HG03520 (cell line): ENCODE results near the gene FBXO36.
A peak's percentile ranks its signal among the peaks of the same experiment; 100 is the strongest.
"Not testable (repeated sequence)": the region's sequence is repeated elsewhere in the genome, so short reads cannot be mapped to it uniquely, and the experiment has no call there.

Source experiments
- ATAC-seq: cut with Tn5 transposase; IDR thresholded peaks from one replicate; pipeline ENCODE4 v1.9.1; 2021; ENCODE audit warnings: mild to moderate bottlenecking, moderate library complexity; ENCODE audit not compliant: unreplicated experiment

FBXO36 gene, protein sequence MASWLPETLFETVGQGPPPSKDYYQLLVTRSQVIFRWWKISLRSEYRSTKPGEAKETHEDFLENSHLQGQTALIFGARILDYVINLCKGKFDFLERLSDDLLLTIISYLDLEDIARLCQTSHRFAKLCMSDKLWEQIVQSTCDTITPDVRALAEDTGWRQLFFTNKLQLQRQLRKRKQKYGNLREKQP

DNA sequence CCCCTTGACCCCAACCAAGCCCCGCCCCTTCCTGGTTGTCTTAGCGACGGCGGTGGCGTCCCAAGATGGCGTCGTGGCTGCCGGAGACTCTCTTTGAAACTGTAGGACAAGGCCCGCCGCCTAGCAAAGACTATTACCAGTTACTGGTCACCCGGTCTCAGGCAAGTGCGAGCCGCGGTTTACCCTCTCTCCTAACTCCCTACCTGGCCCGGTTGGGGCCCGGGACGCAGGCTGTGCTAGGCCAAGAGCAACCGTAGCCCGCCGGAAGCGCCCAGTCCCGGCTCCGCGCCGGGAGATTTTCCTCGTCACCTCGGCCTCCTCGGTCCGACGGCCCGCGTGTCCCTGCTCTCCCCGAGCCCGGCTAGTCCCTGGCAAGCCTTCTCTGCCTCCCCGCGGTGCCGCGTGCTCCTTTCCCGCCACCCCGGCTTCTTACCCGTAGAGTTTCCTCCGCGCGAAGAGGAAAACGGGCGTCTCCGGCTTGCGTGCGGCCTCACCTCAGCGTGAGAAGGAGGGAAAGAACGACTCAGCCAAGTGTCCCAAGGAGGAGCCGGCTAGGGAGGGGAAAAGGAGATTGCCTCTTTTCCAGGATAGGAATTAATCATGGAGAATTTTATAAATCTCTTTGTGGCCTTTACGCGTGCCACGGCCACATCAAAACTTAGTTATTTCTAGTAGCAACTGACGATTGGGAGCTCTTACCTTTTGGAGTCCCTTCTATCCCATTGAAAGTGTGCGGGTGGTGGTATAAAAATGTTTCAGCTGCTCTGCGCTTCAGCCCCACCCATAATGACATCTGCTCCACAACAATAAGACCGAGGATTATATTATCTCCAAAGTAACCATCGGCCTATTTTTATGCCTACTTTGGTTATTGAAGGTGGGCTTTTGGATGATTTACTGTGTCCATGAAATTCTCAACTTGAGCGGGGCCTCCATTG, at the start of gene FBXO36:
Gene FBXO36 (plus strand): TSS at position 55 of the 938 bp plus-strand sequence. CDS start 11 bp downstream, at position 66.
- peak; percentile 57 for ATAC-seq

DNA sequence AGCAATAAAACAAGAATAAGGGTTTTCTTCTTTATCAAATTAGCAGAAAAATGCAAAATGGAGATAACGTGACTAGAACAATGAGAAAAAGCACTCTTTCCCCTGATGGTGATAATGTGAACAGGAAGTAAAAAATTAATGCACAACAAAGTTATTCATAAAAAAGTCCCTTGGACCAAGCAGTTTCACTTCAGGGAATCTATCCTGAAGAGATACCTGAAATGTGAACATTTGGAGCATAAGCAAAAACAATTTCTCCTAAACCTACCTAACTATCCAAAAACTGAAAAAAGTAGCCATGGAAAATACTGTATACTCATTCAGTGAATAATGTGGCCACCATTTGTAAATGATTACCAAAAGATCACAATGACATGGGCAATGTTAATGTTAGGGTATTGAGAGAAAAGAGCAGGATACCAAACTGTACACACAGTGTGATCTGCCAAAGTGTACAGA, 49.2 kb upstream of the FBXO36 start:
- ATAC-seq: peak; percentile 69

- no peak for ATAC-seq
These were observed 47.7 kb upstream of the FBXO36 start for GRCh38 chr2:229874647-229875046.

- no peak for ATAC-seq
These were observed 46.8 kb upstream of the FBXO36 start for GRCh38 chr2:229875549-229875948.

GRCh38 chr2:229879191-229879950, 42.9 kb upstream of the FBXO36 start:
- no peak for ATAC-seq

- no peak for ATAC-seq
These were observed 41.3 kb upstream of the FBXO36 start for GRCh38 chr2:229880892-229881586.

GRCh38 chr2:229882583-229882982, 39.7 kb upstream of the FBXO36 start:
- ATAC-seq: no peak

- peak; percentile 69 for ATAC-seq
These were observed 37.3 kb upstream of the FBXO36 start for GRCh38 chr2:229884775-229885699.

GRCh38 chr2:229887441-229887840, 34.9 kb upstream of the FBXO36 start:
- no peak for ATAC-seq

DNA sequence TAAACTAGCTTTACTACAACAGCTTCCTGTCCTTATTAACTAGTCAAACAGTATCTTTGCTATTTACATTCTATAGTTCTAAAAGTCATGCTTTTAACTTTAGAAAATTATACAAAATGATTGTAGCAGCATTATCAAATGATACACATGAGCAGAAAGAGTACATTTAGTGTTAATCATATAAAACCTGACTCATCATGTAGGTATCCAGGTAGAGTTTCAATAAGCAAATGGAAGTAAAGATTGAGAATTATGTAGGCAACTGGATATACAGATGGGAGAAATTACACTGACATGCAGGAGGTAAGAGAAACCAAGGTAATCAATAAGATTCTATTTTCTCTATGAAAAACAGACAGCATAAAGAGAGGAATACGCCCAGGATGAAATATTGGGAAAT, 34.3 kb upstream of the FBXO36 start:
- ATAC-seq: no peak

- no peak for ATAC-seq
These were observed 33.3 kb upstream of the FBXO36 start for GRCh38 chr2:229889023-229889422.

DNA sequence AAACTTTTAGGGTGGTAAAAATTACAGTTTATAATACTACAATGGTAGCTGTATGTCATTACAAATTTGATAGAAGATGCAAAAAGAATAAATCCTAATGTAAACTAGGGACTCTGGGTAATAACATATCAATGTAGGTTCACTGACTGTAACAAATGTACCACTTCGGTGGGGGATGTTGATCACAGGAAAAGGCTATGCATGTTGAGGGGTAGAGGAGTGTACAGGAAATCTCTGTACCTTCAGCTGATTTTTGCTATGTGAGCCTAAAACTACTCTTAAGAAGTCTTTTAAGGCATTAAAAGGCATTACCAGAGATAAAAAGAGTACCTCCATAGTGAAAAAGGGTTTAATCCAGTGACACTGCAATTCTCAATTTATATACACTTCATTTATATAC, 25.4 kb upstream of the FBXO36 start:
- no peak for ATAC-seq

DNA sequence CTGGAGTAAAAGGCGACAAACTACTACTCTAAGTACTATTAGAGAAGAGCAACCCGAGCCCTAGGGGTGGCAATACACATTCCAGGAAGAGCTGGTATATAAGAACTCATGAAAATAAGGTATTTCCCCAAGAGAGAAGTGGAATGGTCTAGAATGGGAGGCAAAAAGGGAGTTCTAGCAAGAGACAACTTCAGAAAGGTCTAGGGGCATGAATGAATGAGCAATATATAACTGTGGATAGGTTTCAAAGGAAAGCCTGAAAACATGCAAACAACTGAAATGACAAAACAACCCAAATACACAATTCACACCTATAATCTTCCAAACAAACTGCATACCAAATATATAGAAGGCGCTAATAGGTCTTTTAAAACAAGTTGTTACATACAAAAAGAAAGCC, 22.7 kb upstream of the FBXO36 start:
- no peak for ATAC-seq

DNA sequence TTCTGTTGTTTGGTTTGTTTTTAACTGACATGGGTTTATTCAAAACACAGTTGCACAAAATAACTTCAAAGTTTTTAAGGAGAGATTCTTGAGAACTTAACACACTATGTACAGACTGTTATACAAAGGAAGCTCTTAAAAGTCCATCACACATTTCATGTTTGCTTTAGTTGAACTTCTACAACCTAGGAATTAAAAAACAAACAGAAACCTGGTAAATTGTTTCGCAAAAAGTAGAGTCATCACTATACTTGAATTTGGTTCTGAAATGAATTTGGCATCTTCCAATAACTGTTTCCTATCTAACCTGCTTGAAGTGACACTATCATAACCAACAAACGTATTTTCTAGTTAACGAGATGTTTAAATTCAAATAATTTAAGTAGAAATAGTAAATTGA, 22.3 kb upstream of the FBXO36 start:
- no peak for ATAC-seq

GRCh38 chr2:229900514-229900913, 21.8 kb upstream of the FBXO36 start:
- ATAC-seq: not testable (repeated sequence)

DNA sequence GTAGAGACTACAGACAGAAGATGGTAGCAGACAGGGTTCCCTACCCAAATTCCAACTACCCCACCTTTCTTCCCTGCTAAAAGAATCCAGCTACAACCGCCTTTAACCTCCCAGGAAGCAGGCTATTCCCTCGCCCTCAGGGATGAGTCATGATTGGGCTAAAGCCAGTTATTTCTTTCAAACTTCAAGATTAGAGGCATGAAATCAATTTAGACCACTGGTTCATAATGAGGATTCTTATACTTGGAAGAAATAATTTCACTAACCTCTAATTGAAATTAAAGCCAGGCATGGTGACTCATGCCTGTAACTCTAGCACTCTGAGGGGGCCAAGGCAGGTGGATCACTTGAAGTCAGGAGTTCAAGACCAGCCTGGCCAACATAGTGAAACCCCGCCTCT, 20.5 kb upstream of the FBXO36 start:
- ATAC-seq: no peak

DNA sequence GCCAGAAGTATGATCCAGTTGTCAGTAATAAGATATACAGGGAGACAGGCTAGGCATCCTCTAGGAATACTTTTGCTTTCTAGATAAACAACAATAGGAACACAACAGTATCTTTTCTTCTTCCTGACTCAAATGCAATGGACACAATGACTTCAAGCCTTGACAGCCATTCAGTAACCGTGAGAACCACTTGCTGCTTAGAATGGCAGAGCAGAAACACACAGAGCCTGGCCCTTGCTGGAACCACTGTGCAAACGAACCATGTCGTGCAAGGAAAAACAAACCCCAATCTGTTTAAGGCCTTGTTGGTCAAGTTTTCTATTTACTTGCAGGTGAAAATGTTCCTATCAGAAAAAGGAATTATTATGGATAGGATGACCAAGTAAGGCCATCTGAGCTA, 19.3 kb upstream of the FBXO36 start:
- no peak for ATAC-seq

- ATAC-seq: no peak
These were observed 16.7 kb upstream of the FBXO36 start for GRCh38 chr2:229905601-229906000.

- no peak for ATAC-seq
These were observed 13.2 kb upstream of the FBXO36 start for GRCh38 chr2:229909090-229909489.
